Aorta (tissue), 5 donors: ENCODE measurements around the gene TEX2. TPM values are rescaled to one million over a fixed set of nuclear protein-coding genes. Genes with fewer than 3 reads are reported as not detected.
A peak's percentile ranks its signal among the peaks of the same experiment; 100 is the strongest.

Experiments
- ATAC-seq: fragments of 200-7000 bp; cut with Tn5 transposase; one replicate; pipeline ENCODE4 v1.9.1; 2022; ENCODE audit warnings: moderate library complexity; ENCODE audit not compliant: low FRiP score
- DNase-seq, 2 donors: peaks; one replicate each; pipeline ENCODE4 v3.0.0-alpha.2; 2020
- H3K27ac ChIP-seq, 2 donors: one replicate each; pipeline ENCODE4 v1.5.1; 2013; ENCODE audit warnings: low read length in 2 of 2, mild to moderate bottlenecking in 2 of 2, moderate library complexity in 2 of 2, control low read depth in 1 of 2, inconsistent platforms in 1 of 2, low read depth in 1 of 2
- H3K27me3 ChIP-seq, 2 donors: one replicate each; pipeline ENCODE4 v1.6.1; 2013; ENCODE audit warnings: control low read depth in 1 of 2, low read length in 1 of 2, mild to moderate bottlenecking in 1 of 2, moderate library complexity in 1 of 2; ENCODE audit not compliant: insufficient read depth in 2 of 2, control insufficient read depth in 1 of 2
- H3K36me3 ChIP-seq, 2 donors: one replicate each; pipeline ENCODE4 v1.6.1; 2013; ENCODE audit warnings: control low read depth in 1 of 2, low read length in 1 of 2, mild to moderate bottlenecking in 1 of 2; ENCODE audit not compliant: insufficient read depth in 2 of 2, control insufficient read depth in 1 of 2
- H3K4me1 ChIP-seq, 2 donors: one replicate each; pipeline ENCODE4 v1.6.1; 2013; ENCODE audit warnings: low read length in 2 of 2, control low read depth in 1 of 2, mild to moderate bottlenecking in 1 of 2, moderate library complexity in 1 of 2; ENCODE audit not compliant: insufficient read depth in 2 of 2, control insufficient read depth in 1 of 2
- H3K4me3 ChIP-seq, 2 donors: one replicate each; pipeline ENCODE4 v1.5.1; 2013; ENCODE audit warnings: low read length in 2 of 2, control low read depth in 1 of 2, mild to moderate bottlenecking in 1 of 2
- H3K9me3 ChIP-seq: one replicate; pipeline ENCODE4 v1.6.1; 2013; ENCODE audit warnings: mild to moderate bottlenecking, low read length; ENCODE audit not compliant: control insufficient read depth
- whole genome bisulfite sequencing, 2 donors: extraction: QIAGEN DNeasy Blood & Tissue Kit; methylation state at CpG; one replicate each; pipeline ENCODE4 v1.1.7; 2013; 5-methylcytosine and 5-hydroxymethylcytosine counted together
- intact Hi-C, 2 donors: fragments of 100-400 bp; cut with DNase I; formaldehyde crosslinking; loops; one replicate each; pipeline versions ENCODE4 v1.14.2 to v1.15.0; 2022
- polyA plus RNA-seq, 2 donors: library from polyadenylated mRNA; stranded (reverse); fragments of 200-250 nt; gene quantifications; one replicate each; pipeline ENCODE4 v1.2.3, GENCODE V29; 2013
- total RNA-seq, 2 donors: library from RNA; stranded (reverse); fragmentation: NEBNext Ultra II Directional; extraction: Animal tissue kit (Norgen Biotek cat#: 25700); gene quantifications; one replicate each; pipeline ENCODE4 v1.2.1, GENCODE V29; 2021
- donor health status: healthy with polysubstance abuse.
- donor health status: Bipolar disorder and iron deficiency.
- donor health status: DM: no; HTN: no; CAD: no.
- donor health status: DM: no; HTN: no; CAD: no.
- donor health status: DM: yes; HTN: yes; CAD: no.

TEX2 gene
- total and polyA plus RNA-seq, 4 donors = 10.9 to 29.4 (median 24.2) TPM

GRCh38 chr17:64153565-64154312 is 109.3 kb downstream of the TEX2 start:
- intact Hi-C loops = loop anchor here in 1 of 2 donors (10.0 kb wide), 1 partner anchor 61 kb away; no protein-coding TSS in a partner anchor
- DNase-seq (no peak), ATAC-seq (no peak)
- Histone ChIP-seq H3K4me3 (no peak overlapping the region), H3K9me3 (no peaks in the 10 kb centered on the region), H3K27me3 (no peaks in the 10 kb centered on the region), H3K27ac (no peak overlapping the region), H3K36me3 (peaks cover 0 to 2% of the 10 kb centered on the region in 2 donors), H3K4me1 (peaks cover 2 to 9% of the 10 kb centered on the region in 2 donors)
- WGBS, 2 donors = 85 to 86% methylated on average over 3 of the region's 3 CpGs

- 25 to 29% methylated on average over 7 of the region's 7 CpGs for WGBS, 2 donors
- peak overlapping the region; percentile 59 to 74 for H3K27ac ChIP-seq
Observed at GRCh38 chr17:64152428-64153125, 110.5 kb downstream of the TEX2 start.

GRCh38 chr17:64151016-64151368 is 112.1 kb downstream of the TEX2 start:
- no peaks in the 10 kb centered on the region for H3K9me3 ChIP-seq
- H3K4me3 ChIP-seq = no peak overlapping the region
- ATAC-seq (no peak), DNase-seq (no peak)
- WGBS, 2 donors = 90 to 92% methylated on average over 1 of the region's 1 CpG
- H3K27ac ChIP-seq = no peak overlapping the region
- peaks cover 0 to 6% of the 10 kb centered on the region in 2 donors for H3K36me3 ChIP-seq
- no peaks in the 10 kb centered on the region for H3K27me3 ChIP-seq
- intact Hi-C loops = loop anchor here in 1 of 2 donors (10.0 kb wide), 1 partner anchor 64 kb away; no protein-coding TSS in a partner anchor
- H3K4me1 ChIP-seq = peaks cover 5 to 9% of the 10 kb centered on the region in 2 donors

More at GRCh38 chr17:64152428-64153125, 110.5 kb downstream of the TEX2 start:
- Histone ChIP-seq H3K27me3 (no peaks in the 10 kb centered on the region), H3K36me3 (peaks cover 0 to 6% of the 10 kb centered on the region in 2 donors), H3K9me3 (no peaks in the 10 kb centered on the region), H3K4me3 (no peak overlapping the region), H3K4me1 (peaks cover 2 to 9% of the 10 kb centered on the region in 2 donors)
- no peak for ATAC-seq
- DNase-seq = no peak
- intact Hi-C loops = loop anchor here in 1 of 2 donors (10.0 kb wide), 1 partner anchor 62 kb away; no protein-coding TSS in a partner anchor

GRCh38 chr17:64150237-64151015 is 112.6 kb downstream of the TEX2 start:
- peak overlapping the region in 1 of 2 donors; percentile 70 for H3K27ac ChIP-seq
- no peak for ATAC-seq

GRCh38 chr17:64149196-64149595 is 113.9 kb downstream of the TEX2 start:
- 96% methylated on average over 6 of the region's 6 CpGs for WGBS, 2 donors
- peaks cover 2 to 9% of the 10 kb centered on the region in 2 donors for H3K4me1 ChIP-seq
- intact Hi-C loops = loop anchor here (5.0 to 10.0 kb wide), 3 partner anchors 113 to 356 kb away; partner anchors contain the start of genes CEP95 (in 1 of the 2), DDX5 (in 1 of the 2) and TEX2 (in 1 of the 2)
- ATAC-seq (no peak), DNase-seq (no peak)
- no peak overlapping the region for H3K4me3 ChIP-seq
- no peak overlapping the region for H3K27ac ChIP-seq
- no peaks in the 10 kb centered on the region for H3K9me3 ChIP-seq
- peaks cover 0 to 6% of the 10 kb centered on the region in 2 donors for H3K36me3 ChIP-seq
- H3K27me3 ChIP-seq = peaks cover 0 to 2% of the 10 kb centered on the region in 2 donors

More at GRCh38 chr17:64150237-64151015, 112.6 kb downstream of the TEX2 start:
- Histone ChIP-seq H3K4me3 (no peak overlapping the region), H3K4me1 (peaks cover 2 to 9% of the 10 kb centered on the region in 2 donors), H3K36me3 (peaks cover 0 to 6% of the 10 kb centered on the region in 2 donors), H3K9me3 (no peaks in the 10 kb centered on the region), H3K27me3 (peaks cover 0 to 2% of the 10 kb centered on the region in 2 donors)
- no peak for DNase-seq
- intact Hi-C loops = loop anchor here in 1 of 2 donors (10.0 kb wide), 1 partner anchor 64 kb away; no protein-coding TSS in a partner anchor
- 47 to 58% methylated on average over 5 of the region's 5 CpGs for WGBS, 2 donors

GRCh38 chr17:64148699-64149098 is 114.4 kb downstream of the TEX2 start:
- intact Hi-C loops = loop anchor here (5.0 to 10.0 kb wide), 3 partner anchors 114 to 356 kb away; partner anchors contain the start of genes CEP95 (in 1 of the 2), DDX5 (in 1 of the 2) and TEX2 (in 1 of the 2)
- Histone ChIP-seq H3K9me3 (no peaks in the 10 kb centered on the region), H3K4me3 (no peak overlapping the region), H3K36me3 (peaks cover 0 to 6% of the 10 kb centered on the region in 2 donors), H3K27me3 (peaks cover 0 to 2% of the 10 kb centered on the region in 2 donors), H3K4me1 (peaks cover 2 to 9% of the 10 kb centered on the region in 2 donors), H3K27ac (peak overlapping the region in 1 of 2 donors; percentile 37)
- 70 to 74% methylated on average over 4 of the region's 4 CpGs for WGBS, 2 donors
- no peak for DNase-seq
- no peak for ATAC-seq

- intact Hi-C loops = loop anchor here (5.0 to 10.0 kb wide), 3 partner anchors 114 to 357 kb away; partner anchors contain the start of genes CEP95 (in 1 of the 2), DDX5 (in 1 of the 2) and TEX2 (in 1 of the 2)
- H3K36me3 ChIP-seq = peaks cover 0 to 6% of the 10 kb centered on the region in 2 donors
- H3K27me3 ChIP-seq = peaks cover 0 to 2% of the 10 kb centered on the region in 2 donors
- H3K4me1 ChIP-seq = peaks cover 2 to 5% of the 10 kb centered on the region in 2 donors
- H3K9me3 ChIP-seq = no peaks in the 10 kb centered on the region
- DNase-seq (no peak), ATAC-seq (no peak)
- peak overlapping the region in 1 of 2 donors; percentile 41 for H3K27ac ChIP-seq
- 43 to 45% methylated on average over 8 of the region's 8 CpGs for WGBS, 2 donors
- H3K4me3 ChIP-seq = no peak overlapping the region
Observed at GRCh38 chr17:64148017-64148631, 114.9 kb downstream of the TEX2 start.
